Hematopoietic multipotent progenitor cell treated with erythropoietin and hydrocortisone succinate and interleukin-3 and kit ligand, for 8 days (in vitro differentiated cells): ENCODE results near the gene NPTN.
A peak's percentile ranks its signal among the peaks of the same experiment; 100 is the strongest.
"Not testable (repeated sequence)": the region's sequence is repeated elsewhere in the genome, so short reads cannot be mapped to it uniquely, and the experiment has no call there.

Experiments used
- DNase-seq: peaks from one replicate; pipeline ENCODE4 v3.0.0-alpha.2; 2015

NPTN gene

GRCh38 chr15:73570355-73571032 lies 62.7 kb downstream of the NPTN start:
- DNase-seq: no peak

GRCh38 chr15:73569361-73569760 lies 63.8 kb downstream of the NPTN start:
- DNase-seq: peak; percentile 91

- DNase-seq: no peak
Observed at GRCh38 chr15:73568564-73569280, 64.5 kb downstream of the NPTN start.

- DNase-seq: no peak
Observed at GRCh38 chr15:73567020-73567419, 66.2 kb downstream of the NPTN start.

- peak; percentile 78 for DNase-seq
Observed at GRCh38 chr15:73564255-73564654, 68.9 kb downstream of the NPTN start.

GRCh38 chr15:73560501-73561117 lies 72.6 kb downstream of the NPTN start:
- peak; percentile 80 for DNase-seq

GRCh38 chr15:73558529-73558928 lies 74.7 kb downstream of the NPTN start:
- no peak for DNase-seq

- no peak for DNase-seq
Observed at GRCh38 chr15:73555080-73555479, 78.1 kb downstream of the NPTN start.

GRCh38 chr15:73550190-73550589 lies 83.0 kb downstream of the NPTN start:
- no peak for DNase-seq

GRCh38 chr15:73548925-73549324 lies 84.3 kb downstream of the NPTN start:
- not testable (repeated sequence) for DNase-seq

- DNase-seq: no peak
Observed at GRCh38 chr15:73541479-73541878, 91.7 kb downstream of the NPTN start.

- no peak for DNase-seq
Observed at GRCh38 chr15:73540161-73540560, 93.0 kb downstream of the NPTN start.

- no peak for DNase-seq
Observed at GRCh38 chr15:73539212-73540128, 93.7 kb downstream of the NPTN start.

GRCh38 chr15:73538563-73539211 lies 94.5 kb downstream of the NPTN start:
- no peak for DNase-seq

GRCh38 chr15:73538123-73538522 lies 95.1 kb downstream of the NPTN start:
- no peak for DNase-seq

GRCh38 chr15:73530649-73531048 lies 102.5 kb downstream of the NPTN start:
- DNase-seq: no peak

- DNase-seq: no peak
Observed at GRCh38 chr15:73527598-73527997, 105.6 kb downstream of the NPTN start.

- DNase-seq: no peak
Observed at GRCh38 chr15:73524919-73525318, 108.3 kb downstream of the NPTN start.

- no peak for DNase-seq
Observed at GRCh38 chr15:73522011-73522410, 111.2 kb downstream of the NPTN start.

- DNase-seq: no peak
Observed at GRCh38 chr15:73518876-73519733, 114.1 kb downstream of the NPTN start.

- no peak for DNase-seq
Observed at GRCh38 chr15:73518180-73518862, 114.9 kb downstream of the NPTN start.
